GM19240 (cell line): ENCODE measurements around the gene CD44.

ENCODE experiments used
- DNase-seq: peaks from one replicate; pipeline ENCODE4 v3.0.0; 2011; ENCODE audit warnings: low spot score; ENCODE audit not compliant: insufficient read length

CD44 gene

GRCh38 chr11:35260342-35260985 lies 121.5 kb downstream of the CD44 start:
- no peak for DNase-seq

- no peak for DNase-seq
Observed at GRCh38 chr11:35261197-35261596, 122.2 kb downstream of the CD44 start.

- DNase-seq, result no peak
Observed at GRCh38 chr11:35262056-35262455, 123.1 kb downstream of the CD44 start.

GRCh38 chr11:35262735-35263134 lies 123.8 kb downstream of the CD44 start:
- no peak for DNase-seq

- DNase-seq, result no peak
Observed at GRCh38 chr11:35265755-35266454, 126.9 kb downstream of the CD44 start.

- DNase-seq, result no peak
Observed at GRCh38 chr11:35267504-35267903, 128.5 kb downstream of the CD44 start.

GRCh38 chr11:35270342-35270741 lies 131.4 kb downstream of the CD44 start:
- no peak for DNase-seq

- no peak for DNase-seq
Observed at GRCh38 chr11:35271031-35271430, 132.1 kb downstream of the CD44 start.

GRCh38 chr11:35272391-35272902 lies 133.5 kb downstream of the CD44 start:
- peak; percentile 61 for DNase-seq

- DNase-seq, result no peak
Observed at GRCh38 chr11:35274909-35275785, 136.2 kb downstream of the CD44 start.

GRCh38 chr11:35275786-35276170 lies 136.8 kb downstream of the CD44 start:
- DNase-seq, result no peak

- no peak for DNase-seq
Observed at GRCh38 chr11:35276396-35277145, 137.6 kb downstream of the CD44 start.

- no peak for DNase-seq
Observed at GRCh38 chr11:35277827-35278226, 138.9 kb downstream of the CD44 start.

- DNase-seq, result no peak
Observed at GRCh38 chr11:35280727-35281126, 141.8 kb downstream of the CD44 start.

- no peak for DNase-seq
Observed at GRCh38 chr11:35281169-35281688, 142.3 kb downstream of the CD44 start.
